GM19193 (cell line): ENCODE measurements around the gene TECTB.

Experiments
- POLR2A ChIP-seq: IDR thresholded peaks from 4 replicates; pipeline ENCODE4 v1.6.1; 2011; ENCODE audit not compliant: insufficient read depth, insufficient read length; ENCODE audit errors: extremely low read depth

Gene TECTB

DNA sequence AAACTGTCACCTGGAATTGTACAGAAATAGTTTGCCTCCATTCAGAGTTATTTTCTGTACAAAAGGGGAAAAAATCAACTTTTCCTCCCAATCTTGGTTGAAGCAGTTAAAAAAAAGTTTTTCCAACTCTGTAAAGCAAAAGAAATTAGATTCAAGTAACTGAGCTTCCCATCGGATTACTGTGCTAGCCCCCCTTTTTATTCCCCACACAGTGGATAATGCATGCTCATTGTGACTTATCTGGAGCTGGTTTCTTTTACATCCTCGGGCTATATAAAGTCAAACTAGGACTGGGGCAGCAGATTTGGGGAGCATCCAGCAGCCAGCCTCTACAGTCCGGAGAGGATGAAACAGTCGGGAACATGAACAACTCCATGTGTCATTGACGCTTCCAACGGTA is at the start of gene TECTB:
Gene TECTB (plus strand): TSS at position 301 of the 400 bp plus-strand sequence. CDS start 335 bp downstream, outside the sequence.
- no peak for TF ChIP-seq POLR2A

DNA sequence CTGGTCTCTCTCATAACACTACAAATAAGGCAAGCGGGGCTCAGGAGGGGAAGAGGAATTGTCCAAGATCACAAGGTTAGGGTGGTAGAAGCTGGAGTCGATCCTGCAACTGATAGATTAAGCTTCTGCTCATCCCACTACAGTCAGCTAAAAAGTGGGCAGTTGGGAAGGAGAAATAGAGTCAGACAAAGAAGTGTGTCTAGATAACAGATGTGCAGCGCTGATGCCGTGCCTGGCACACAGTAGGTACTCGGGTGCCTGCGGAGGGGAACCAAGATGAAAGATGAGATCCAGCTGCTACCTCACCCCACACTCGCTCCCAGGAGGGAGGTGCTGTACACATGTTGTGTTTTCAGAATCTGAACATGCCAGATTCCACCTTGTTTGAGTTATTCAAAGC is 48.1 kb upstream of the TECTB start:
- TF ChIP-seq POLR2A = no peak

DNA sequence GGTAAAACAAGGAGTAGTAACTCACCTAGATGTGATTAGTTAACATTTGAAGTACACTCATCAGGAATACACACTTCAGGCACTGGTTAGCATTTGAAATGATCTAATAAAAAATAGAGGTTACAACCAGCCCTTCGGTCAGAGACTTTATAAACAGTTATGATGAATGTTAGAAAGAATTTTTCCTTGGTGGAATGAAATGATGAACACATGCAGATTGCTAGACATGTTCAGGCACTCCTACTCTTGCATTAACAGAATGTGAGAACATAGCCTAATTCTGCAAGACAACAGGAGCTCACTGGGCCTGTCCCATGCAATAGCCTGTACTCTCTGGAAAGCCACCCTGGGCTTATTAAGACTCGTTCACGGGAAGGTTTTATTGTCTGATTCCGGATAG is 47.3 kb upstream of the TECTB start:
- no peak for TF ChIP-seq POLR2A

DNA sequence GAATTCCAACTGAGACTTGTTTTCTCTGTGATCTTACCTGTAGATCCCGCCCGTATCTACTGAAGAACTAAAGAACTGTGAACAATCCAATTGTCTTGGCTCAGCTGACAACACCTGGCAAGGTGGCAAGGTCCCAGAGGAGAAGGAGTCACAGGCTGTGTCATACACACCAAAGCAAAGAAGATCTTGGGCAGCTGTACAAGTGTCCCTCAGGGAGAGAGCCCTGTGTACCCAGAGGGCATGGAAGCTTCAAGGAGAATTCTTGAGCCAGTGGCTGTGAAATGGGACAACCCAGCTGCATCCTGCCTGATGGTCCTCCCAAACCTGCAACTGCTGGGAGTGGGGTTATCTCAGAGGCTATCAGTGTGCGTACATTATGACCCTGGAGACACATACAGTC is 46.7 kb upstream of the TECTB start:
- TF ChIP-seq POLR2A = no peak

DNA sequence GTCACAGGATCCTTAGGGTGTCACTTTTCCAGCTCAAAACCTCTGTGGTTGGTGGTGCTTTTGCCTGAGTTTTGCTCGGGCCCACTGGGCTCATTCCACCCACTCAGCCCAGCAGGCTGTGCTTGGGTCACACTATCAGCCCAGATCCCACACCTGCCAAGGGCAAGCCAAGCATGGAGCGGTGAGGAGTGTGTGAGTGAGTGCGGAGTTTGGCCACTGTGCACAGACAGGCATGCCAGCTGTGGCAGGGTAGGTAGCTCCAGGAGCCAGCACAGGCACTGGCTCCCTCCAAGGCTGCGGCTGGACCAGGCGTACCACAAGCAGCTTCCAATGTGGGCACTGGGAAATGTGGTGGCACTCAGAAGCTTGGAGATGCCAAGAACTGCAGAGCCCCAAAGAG is 43.9 kb upstream of the TECTB start:
- TF ChIP-seq POLR2A = no peak

DNA sequence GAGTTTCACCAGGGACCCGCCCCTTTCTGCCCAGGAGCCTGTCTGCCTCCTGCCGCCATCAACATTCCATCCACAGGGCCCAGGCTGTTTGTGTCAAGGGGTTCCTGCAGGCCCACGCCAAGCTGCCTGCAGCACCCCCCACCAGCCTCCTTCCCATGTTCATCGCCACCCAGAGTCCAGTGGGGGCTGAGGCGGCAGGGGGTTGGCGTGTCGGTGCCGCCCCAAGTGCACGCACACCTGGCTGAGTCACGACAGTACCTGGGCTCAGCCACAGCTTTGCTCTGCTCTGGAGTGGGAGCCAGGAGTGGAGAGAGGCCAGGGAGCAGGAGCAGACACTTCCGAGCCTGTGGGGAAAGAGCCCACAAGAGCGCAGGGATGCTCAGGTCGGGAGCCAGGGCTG is 42.8 kb upstream of the TECTB start:
- no peak for TF ChIP-seq POLR2A

DNA sequence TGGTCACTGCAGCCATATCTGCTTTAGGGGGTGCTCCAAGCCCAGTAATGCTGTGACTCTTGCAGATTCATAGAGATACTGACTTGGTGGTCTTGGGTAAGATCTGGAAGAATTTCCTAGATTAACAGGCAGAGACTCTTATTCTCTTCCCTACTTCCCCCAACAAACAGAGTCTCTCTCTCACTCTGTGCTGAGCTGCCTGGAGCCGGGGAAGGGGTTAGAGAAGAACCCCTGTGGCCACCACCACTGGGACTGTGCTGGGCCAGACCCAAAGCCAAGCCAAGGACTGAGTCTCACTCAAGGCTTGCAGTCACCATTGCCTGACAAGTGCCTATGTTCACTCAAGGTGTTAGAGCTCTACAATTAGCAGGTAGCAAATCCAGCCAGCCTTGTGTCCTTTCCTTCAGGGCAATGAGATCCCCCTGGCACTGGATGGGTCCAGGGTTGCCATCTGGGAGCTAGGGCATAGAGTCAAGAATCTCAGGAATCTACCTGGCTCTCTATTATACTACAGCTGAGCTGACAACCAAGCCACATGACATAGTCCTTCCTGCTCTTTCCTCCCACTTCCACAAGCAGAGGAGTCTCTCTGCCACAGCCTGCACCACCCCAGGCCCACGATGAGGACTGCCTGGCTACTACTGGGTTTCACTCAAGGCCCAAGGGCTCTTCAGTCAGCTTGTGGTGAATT is 41.4 kb upstream of the TECTB start:
- TF ChIP-seq POLR2A = no peak

DNA sequence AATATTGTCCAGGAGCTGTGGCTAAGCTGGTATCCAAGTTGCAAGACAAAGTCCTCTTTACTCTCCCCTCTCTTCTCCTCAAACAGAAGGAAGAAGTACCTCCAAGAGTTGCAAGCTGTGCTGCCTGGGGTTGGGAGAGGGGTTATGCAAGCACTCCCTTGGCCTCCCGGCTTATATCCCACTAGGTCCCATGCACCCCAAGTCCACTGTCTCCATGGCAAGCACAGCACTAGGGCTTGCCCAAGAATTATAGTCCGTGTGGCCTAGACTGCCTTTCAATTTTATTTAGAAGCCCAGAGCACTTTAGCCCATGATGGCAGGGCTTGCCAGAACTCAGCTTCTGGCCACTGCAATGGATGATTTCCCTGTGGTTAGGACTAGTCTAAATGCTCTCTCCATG is 40.4 kb upstream of the TECTB start:
- TF ChIP-seq POLR2A = no peak

DNA sequence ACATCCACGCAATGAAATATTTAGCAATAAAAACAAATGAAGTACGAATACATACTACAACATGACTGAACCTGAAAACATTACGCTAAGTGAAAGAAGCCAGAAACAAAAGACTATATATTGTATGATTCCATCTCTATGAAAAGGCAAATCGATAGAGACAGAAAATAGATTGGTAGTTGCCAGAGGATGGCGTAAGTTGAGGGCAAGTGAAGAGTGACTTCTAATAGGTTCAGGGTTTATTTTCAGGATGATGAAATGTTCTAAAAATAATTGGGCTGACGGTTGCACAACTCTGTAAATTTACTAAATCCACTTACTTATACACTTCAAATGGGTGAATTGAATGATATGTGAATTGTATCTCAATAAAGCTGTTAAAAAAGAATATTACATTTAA is 39.5 kb upstream of the TECTB start:
- no peak for TF ChIP-seq POLR2A

DNA sequence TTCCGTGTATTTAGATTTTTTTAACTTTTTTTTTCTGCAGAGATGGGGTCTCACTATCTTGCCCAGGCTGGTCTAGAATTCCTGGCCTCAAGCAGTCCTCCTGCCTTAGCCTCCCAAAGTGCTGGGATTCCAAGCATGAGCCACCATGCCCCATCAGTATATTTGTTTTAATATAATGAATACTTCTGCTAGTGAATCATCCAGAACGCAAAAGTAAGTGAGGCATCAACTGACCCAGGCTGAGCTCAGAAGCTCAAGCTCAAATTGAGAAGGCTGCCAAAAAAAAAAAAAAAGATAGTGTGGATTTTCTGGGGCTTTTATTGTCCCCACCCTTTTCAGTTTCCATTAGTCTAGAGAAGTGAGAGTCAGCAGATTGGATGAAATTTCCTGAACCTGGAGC is 39.0 kb upstream of the TECTB start:
- no peak for TF ChIP-seq POLR2A

DNA sequence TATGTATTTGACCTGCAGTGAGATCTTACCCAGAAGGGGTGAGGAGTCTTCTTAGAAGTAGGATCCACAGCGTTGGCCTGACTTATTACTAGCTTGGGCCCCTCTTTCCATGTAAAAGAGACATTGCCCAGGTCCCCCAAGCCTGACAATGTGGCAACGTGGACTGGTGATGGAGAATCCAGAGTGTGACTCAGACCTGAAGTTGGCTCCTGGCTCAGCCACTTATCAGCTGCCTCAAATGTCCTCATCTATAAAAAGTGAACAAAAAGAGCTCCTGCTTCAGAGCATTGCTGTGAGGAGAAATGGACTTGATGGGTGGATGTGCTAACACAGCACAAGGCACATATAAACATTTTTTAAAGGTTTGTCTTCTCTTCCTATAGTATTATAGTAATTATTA is 35.4 kb upstream of the TECTB start:
- TF ChIP-seq POLR2A = no peak

DNA sequence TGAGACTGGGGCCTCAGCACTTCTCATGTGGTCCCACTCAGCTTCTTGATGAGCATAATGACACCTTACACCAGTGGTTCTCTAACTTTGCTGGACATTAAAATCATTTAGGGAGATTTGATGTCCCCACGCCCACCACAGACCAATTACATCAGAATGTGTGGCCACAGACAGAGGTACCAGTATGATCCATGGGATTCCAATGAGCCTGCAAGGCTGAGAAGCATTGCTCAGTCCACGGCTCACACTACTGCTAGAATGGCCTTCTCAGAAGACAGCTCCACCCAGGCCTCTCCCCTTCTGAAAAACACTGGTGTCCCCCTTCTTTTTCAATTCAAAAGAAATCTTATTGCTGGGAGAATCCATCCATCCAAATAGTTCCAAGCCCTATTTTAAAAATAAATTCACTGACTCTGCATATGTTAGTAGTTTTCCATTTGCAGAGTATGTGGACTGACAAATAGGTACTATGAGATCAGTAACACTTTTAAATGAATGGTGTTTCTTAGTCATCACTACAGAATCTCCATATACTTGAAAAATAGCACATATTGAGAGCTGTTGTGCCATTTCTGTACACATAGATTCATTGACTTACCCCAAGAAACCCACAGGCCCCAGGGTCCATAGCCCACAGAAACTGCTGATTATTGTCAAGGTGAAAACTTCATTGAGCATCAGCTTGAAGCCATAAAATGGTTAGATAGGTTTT is 34.5 kb upstream of the TECTB start:
- no peak for TF ChIP-seq POLR2A

DNA sequence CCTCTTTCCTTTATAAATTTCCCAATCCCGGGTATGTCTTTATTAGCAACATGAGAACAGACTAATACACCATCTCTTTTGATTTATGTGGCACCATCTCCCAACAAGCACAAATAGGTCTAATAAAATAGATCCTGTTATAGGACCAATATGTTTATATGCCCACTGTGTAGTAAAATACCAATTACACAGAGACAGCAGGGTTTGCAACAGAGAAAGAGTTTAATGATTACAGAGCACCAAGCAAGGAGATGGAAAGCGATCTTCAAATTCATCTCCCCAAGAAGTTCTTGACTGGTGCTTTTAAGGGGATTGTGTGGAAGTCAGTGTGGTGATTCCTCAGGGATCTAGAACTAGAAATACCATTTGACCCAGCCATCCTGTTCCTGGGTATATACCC is 33.5 kb upstream of the TECTB start:
- no peak for TF ChIP-seq POLR2A

DNA sequence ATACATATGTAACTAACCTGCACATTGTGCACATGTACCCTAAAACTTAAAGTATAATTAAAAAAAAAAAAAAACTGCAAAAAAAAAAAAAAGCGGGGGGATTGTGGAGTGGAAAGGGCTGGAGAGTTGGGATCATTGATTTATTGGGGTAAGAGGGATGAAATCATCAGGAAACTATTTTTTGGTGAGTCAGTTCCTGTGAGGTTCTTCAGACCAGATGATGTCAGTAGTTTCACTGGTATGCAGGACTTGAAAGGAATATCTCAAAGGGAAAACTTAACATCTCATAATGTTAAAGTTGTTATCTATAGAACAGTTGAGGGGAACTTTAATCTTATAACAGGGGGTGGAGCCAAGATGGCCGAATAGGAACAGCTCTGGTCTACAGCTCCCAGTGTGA is 32.6 kb upstream of the TECTB start:
- no peak for TF ChIP-seq POLR2A

DNA sequence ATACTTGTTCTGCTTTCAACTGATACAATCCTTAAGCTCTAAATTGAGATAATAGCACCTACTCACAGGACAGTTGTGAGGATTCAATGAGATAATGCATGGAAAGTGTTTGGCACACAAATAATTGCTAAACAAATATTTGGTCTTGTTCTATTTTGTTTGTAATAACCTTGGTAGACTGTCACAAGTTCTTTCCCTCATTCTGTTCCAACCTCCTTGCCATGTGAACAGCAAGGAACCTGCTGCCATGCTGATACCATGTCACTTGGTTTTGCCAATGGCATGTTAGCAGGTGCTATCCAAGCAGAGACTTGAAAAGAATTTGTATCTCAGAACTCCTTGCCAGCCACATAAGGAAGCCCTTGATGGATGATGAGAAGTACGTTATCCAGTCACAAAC is 24.8 kb upstream of the TECTB start:
- no peak for TF ChIP-seq POLR2A

DNA sequence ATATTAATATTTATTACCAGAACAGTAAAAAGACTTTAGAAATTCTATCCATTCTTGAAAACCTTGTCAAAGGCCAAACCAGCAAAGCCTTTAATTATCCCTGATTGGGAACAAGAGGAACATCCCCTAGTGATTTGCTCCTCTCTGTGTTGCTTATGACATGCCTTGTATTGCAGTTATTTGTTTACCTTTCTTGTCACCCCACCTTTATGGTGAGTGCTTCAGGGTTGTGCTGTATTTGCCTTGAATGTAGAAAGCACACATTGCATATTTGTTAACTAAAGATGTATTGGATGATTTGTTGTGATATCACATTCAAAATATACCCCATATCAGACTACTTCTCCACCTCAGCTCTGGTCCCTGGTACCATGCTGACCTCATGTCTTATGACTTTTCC is 23.5 kb upstream of the TECTB start:
- TF ChIP-seq POLR2A = no peak

DNA sequence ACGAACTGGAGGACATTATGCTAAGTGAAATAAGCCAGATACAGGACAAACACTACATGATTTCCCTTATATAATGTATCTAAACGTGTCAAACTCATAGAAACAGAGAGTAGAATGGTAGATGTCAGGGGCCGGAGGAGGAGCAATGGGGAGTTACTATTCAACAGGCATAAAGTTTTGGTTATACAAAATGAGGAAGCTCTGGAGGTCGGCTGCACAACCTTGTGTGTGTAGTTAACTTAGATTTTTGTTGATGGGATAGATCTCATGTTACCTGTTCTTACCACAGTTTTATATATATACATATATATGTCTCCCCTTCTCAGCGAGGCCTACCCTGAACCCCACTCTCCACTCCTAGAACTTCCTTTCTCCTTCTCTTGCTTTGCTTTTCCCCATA is 22.4 kb upstream of the TECTB start:
- no peak for TF ChIP-seq POLR2A

DNA sequence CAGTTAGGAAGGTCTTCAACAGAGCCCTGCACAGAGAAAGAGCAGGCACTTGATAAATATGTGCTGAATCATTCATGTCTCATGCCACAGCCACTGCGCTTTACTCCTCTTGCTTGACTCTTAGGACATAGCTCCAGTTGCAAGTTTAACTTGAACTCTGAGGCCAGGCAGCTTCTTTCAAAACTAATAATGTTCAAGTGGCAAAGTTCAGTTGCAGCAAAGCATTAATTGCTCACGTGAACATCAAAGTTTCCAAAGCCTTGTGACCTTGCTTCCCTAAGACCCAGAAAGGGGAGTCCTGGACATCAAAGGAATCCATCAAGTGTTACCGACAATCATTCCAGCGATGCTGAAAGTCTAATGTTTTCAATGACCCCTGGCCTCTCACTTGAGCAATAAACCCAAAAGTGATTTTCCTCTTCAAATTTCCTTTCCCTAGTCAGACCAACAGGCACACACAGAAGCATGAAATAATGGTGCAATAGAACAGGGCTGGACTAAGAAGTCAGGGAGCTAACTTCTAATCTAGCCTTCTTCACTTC is 21.8 kb upstream of the TECTB start:
- TF ChIP-seq POLR2A = no peak
